ENCODE data around the gene SLC25A1. TPM values are rescaled to one million over a fixed set of nuclear protein-coding genes. Genes with fewer than 3 reads are reported as not detected.

The SLC25A1 gene
- total and polyA plus RNA-seq, 2 donors, result 15.3 to 18.5 TPM

- Histone ChIP-seq H3K27ac (ENCODE audit: low read depth in 1 of 2, low read length in 1 of 2) (no peak overlapping the region), H3K4me3 (ENCODE audit: low read length in 2 of 2) (no peak overlapping the region), H3K9me3 (ENCODE audit: control insufficient read depth in 2 of 2, insufficient read depth in 1 of 2, low read length in 1 of 2) (no peaks in the 10 kb centered on the region), H3K27me3 (ENCODE audit: control insufficient read depth in 2 of 2, insufficient read depth in 1 of 2, low read length in 1 of 2) (no peaks in the 10 kb centered on the region), H3K36me3 (ENCODE audit: control insufficient read depth in 2 of 2, insufficient read depth in 2 of 2, low read length in 1 of 2) (no peaks in the 10 kb centered on the region), H3K4me1 (ENCODE audit: control insufficient read depth in 2 of 2, insufficient read depth in 2 of 2, low read length in 2 of 2) (peaks cover 0 to 3% of the 10 kb centered on the region in 2 donors)
- no peak for DNase-seq (ENCODE audit: low read depth in 6 of 9, low spot score in 9 of 9)
- 96% methylated on average over 11 of the region's 11 CpGs for WGBS
Observed at GRCh38 chr22:19222242-19223005, 43.9 kb upstream of the SLC25A1 start.

DNA sequence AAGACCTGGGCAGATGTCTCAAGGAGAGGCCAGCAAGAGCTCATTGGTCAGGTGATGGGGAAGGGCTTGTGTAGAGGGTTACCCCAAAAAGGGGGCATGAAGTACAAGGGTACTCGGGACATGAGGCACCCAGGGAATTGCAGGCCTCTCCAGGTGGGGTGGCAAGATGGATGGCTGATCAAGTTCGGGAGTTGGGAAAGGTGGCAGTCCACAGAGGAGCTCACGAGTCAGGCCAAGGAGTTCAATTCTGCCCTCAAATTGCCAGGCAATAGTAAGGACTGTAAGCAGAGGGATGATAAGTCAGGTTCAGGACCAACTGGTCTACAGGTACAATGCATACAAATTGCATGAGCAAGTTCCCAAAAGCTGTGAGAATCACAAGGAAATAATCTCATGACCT is 42.3 kb upstream of the SLC25A1 start:
- Histone ChIP-seq H3K4me3 (ENCODE audit: low read length in 2 of 2) (no peak overlapping the region), H3K27ac (ENCODE audit: low read depth in 1 of 2, low read length in 1 of 2) (no peak overlapping the region), H3K27me3 (ENCODE audit: control insufficient read depth in 2 of 2, insufficient read depth in 1 of 2, low read length in 1 of 2) (no peaks in the 10 kb centered on the region), H3K9me3 (ENCODE audit: control insufficient read depth in 2 of 2, insufficient read depth in 1 of 2, low read length in 1 of 2) (no peaks in the 10 kb centered on the region), H3K36me3 (ENCODE audit: control insufficient read depth in 2 of 2, insufficient read depth in 2 of 2, low read length in 1 of 2) (no peaks in the 10 kb centered on the region), H3K4me1 (ENCODE audit: control insufficient read depth in 2 of 2, insufficient read depth in 2 of 2, low read length in 2 of 2) (peaks cover 0 to 3% of the 10 kb centered on the region in 2 donors)
- DNase-seq (ENCODE audit: low read depth in 6 of 9, low spot score in 9 of 9), result no peak
- WGBS, result 98% methylated on average over 3 of the region's 3 CpGs

- DNase-seq (ENCODE audit: low read depth in 6 of 9, low spot score in 9 of 9), result no peak
- 86% methylated on average over 5 of the region's 5 CpGs for WGBS
- H3K36me3 ChIP-seq (ENCODE audit: control insufficient read depth in 2 of 2, insufficient read depth in 2 of 2, low read length in 1 of 2), result no peaks in the 10 kb centered on the region
Observed at GRCh38 chr22:19218541-19219233, 40.2 kb upstream of the SLC25A1 start.

GRCh38 chr22:19216579-19216978 is 38.0 kb upstream of the SLC25A1 start:
- H3K9me3 ChIP-seq (ENCODE audit: control insufficient read depth in 2 of 2, insufficient read depth in 1 of 2, low read length in 1 of 2), result no peaks in the 10 kb centered on the region
- no peaks in the 10 kb centered on the region for H3K36me3 ChIP-seq (ENCODE audit: control insufficient read depth in 2 of 2, insufficient read depth in 2 of 2, low read length in 1 of 2)
- 98% methylated on average over 5 of the region's 5 CpGs for WGBS
- DNase-seq (ENCODE audit: low read depth in 6 of 9, low spot score in 9 of 9), result no peak
- H3K27me3 ChIP-seq (ENCODE audit: control insufficient read depth in 2 of 2, insufficient read depth in 1 of 2, low read length in 1 of 2), result peaks cover 0 to 4% of the 10 kb centered on the region in 2 donors
- no peak overlapping the region for H3K27ac ChIP-seq (ENCODE audit: low read depth in 1 of 2, low read length in 1 of 2)
- peaks cover 0 to 3% of the 10 kb centered on the region in 2 donors for H3K4me1 ChIP-seq (ENCODE audit: control insufficient read depth in 2 of 2, insufficient read depth in 2 of 2, low read length in 2 of 2)
- no peak overlapping the region for H3K4me3 ChIP-seq (ENCODE audit: low read length in 2 of 2)

More at GRCh38 chr22:19218541-19219233, 40.2 kb upstream of the SLC25A1 start:
- Histone ChIP-seq H3K27ac (ENCODE audit: low read depth in 1 of 2, low read length in 1 of 2) (no peak overlapping the region), H3K9me3 (ENCODE audit: control insufficient read depth in 2 of 2, insufficient read depth in 1 of 2, low read length in 1 of 2) (no peaks in the 10 kb centered on the region), H3K4me3 (ENCODE audit: low read length in 2 of 2) (no peak overlapping the region), H3K4me1 (ENCODE audit: control insufficient read depth in 2 of 2, insufficient read depth in 2 of 2, low read length in 2 of 2) (peaks cover 0 to 3% of the 10 kb centered on the region in 2 donors), H3K27me3 (ENCODE audit: control insufficient read depth in 2 of 2, insufficient read depth in 1 of 2, low read length in 1 of 2) (peaks cover 0 to 2% of the 10 kb centered on the region in 2 donors)

DNA sequence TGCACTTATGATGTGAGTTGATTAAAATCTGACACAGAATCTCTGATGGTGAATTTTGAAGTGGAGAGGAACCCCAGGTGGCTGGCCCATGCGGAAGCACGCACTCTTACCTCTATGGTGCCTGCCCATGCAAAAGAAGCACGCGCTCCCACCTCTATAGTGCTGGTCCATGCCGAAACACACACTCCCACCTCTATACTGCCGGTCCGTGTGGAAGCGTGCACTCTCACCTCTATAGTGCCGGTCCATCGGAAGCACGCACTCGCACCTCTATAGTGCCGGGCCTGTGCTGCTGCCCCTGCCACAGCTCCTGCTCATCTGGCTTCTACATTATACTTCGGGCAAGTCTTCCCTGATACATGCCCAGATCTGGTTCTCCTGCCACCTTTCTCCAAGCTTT is 36.8 kb upstream of the SLC25A1 start:
- H3K36me3 ChIP-seq (ENCODE audit: control insufficient read depth in 2 of 2, insufficient read depth in 2 of 2, low read length in 1 of 2), result no peaks in the 10 kb centered on the region
- peaks cover 0 to 4% of the 10 kb centered on the region in 2 donors for H3K27me3 ChIP-seq (ENCODE audit: control insufficient read depth in 2 of 2, insufficient read depth in 1 of 2, low read length in 1 of 2)
- H3K4me1 ChIP-seq (ENCODE audit: control insufficient read depth in 2 of 2, insufficient read depth in 2 of 2, low read length in 2 of 2), result peaks cover 0 to 3% of the 10 kb centered on the region in 2 donors
- H3K27ac ChIP-seq (ENCODE audit: low read depth in 1 of 2, low read length in 1 of 2), result no peak overlapping the region
- 99% methylated on average over 14 of the region's 14 CpGs for WGBS
- no peak overlapping the region for H3K4me3 ChIP-seq (ENCODE audit: low read length in 2 of 2)
- DNase-seq (ENCODE audit: low read depth in 6 of 9, low spot score in 9 of 9), result no peak
- H3K9me3 ChIP-seq (ENCODE audit: control insufficient read depth in 2 of 2, insufficient read depth in 1 of 2, low read length in 1 of 2), result no peaks in the 10 kb centered on the region

- H3K4me1 ChIP-seq (ENCODE audit: control insufficient read depth in 2 of 2, insufficient read depth in 2 of 2, low read length in 2 of 2), result peaks cover 0 to 3% of the 10 kb centered on the region in 2 donors
- no peaks in the 10 kb centered on the region for H3K36me3 ChIP-seq (ENCODE audit: control insufficient read depth in 2 of 2, insufficient read depth in 2 of 2, low read length in 1 of 2)
- 94% methylated on average over 4 of the region's 4 CpGs for WGBS
- H3K27ac ChIP-seq (ENCODE audit: low read depth in 1 of 2, low read length in 1 of 2), result no peak overlapping the region
- no peaks in the 10 kb centered on the region for H3K9me3 ChIP-seq (ENCODE audit: control insufficient read depth in 2 of 2, insufficient read depth in 1 of 2, low read length in 1 of 2)
- DNase-seq (ENCODE audit: low read depth in 6 of 9, low spot score in 9 of 9), result no peak
- H3K4me3 ChIP-seq (ENCODE audit: low read length in 2 of 2), result no peak overlapping the region
- peaks cover 0 to 4% of the 10 kb centered on the region in 2 donors for H3K27me3 ChIP-seq (ENCODE audit: control insufficient read depth in 2 of 2, insufficient read depth in 1 of 2, low read length in 1 of 2)
Observed at GRCh38 chr22:19214078-19214473, 35.5 kb upstream of the SLC25A1 start.

GRCh38 chr22:19213442-19214077 is 35.0 kb upstream of the SLC25A1 start:
- Histone ChIP-seq H3K27me3 (ENCODE audit: control insufficient read depth in 2 of 2, insufficient read depth in 1 of 2, low read length in 1 of 2) (peaks cover 0 to 4% of the 10 kb centered on the region in 2 donors), H3K9me3 (ENCODE audit: control insufficient read depth in 2 of 2, insufficient read depth in 1 of 2, low read length in 1 of 2) (no peaks in the 10 kb centered on the region), H3K4me1 (ENCODE audit: control insufficient read depth in 2 of 2, insufficient read depth in 2 of 2, low read length in 2 of 2) (peaks cover 0 to 3% of the 10 kb centered on the region in 2 donors), H3K36me3 (ENCODE audit: control insufficient read depth in 2 of 2, insufficient read depth in 2 of 2, low read length in 1 of 2) (no peaks in the 10 kb centered on the region), H3K4me3 (ENCODE audit: low read length in 2 of 2) (no peak overlapping the region), H3K27ac (ENCODE audit: low read depth in 1 of 2, low read length in 1 of 2) (no peak overlapping the region)
- no peak for DNase-seq (ENCODE audit: low read depth in 6 of 9, low spot score in 9 of 9)
- 84% methylated on average over 9 of the region's 9 CpGs for WGBS

DNA sequence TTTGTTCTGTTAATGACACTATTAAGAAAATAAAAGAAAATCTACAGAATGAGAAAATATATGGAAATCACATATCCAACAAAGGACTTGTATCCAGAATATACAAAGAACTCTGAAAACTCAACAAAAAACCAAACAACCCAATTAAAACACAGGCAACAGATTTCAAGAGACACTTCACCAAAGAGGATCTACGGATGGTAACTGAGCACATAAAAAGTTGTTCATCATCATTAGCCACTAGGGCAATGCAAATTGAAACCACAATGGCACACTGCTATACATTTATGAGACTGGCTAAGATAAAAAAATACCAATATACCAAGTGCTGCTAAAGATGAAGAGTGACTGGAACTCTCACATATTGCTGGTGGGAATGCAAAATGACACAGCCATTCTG is 34.5 kb upstream of the SLC25A1 start:
- Histone ChIP-seq H3K27ac (ENCODE audit: low read depth in 1 of 2, low read length in 1 of 2) (no peak overlapping the region), H3K27me3 (ENCODE audit: control insufficient read depth in 2 of 2, insufficient read depth in 1 of 2, low read length in 1 of 2) (peaks cover 0 to 4% of the 10 kb centered on the region in 2 donors), H3K9me3 (ENCODE audit: control insufficient read depth in 2 of 2, insufficient read depth in 1 of 2, low read length in 1 of 2) (no peaks in the 10 kb centered on the region), H3K4me3 (ENCODE audit: low read length in 2 of 2) (no peak overlapping the region), H3K4me1 (ENCODE audit: control insufficient read depth in 2 of 2, insufficient read depth in 2 of 2, low read length in 2 of 2) (peaks cover 0 to 3% of the 10 kb centered on the region in 2 donors), H3K36me3 (ENCODE audit: control insufficient read depth in 2 of 2, insufficient read depth in 2 of 2, low read length in 1 of 2) (no peaks in the 10 kb centered on the region)
- 91% methylated on average over 1 of the region's 1 CpG for WGBS
- DNase-seq (ENCODE audit: low read depth in 6 of 9, low spot score in 9 of 9), result no peak
